ENCODE measurements around the gene VPS4B. TPM values are rescaled to one million over a fixed set of nuclear protein-coding genes. Genes with fewer than 3 reads are reported as not detected.
"Not testable (repeated sequence)": the region's sequence is repeated elsewhere in the genome, so short reads cannot be mapped to it uniquely, and the experiment has no call there.

The VPS4B gene
- total RNA-seq, 1 donor from 2014 or later: 41.4 TPM

DNA sequence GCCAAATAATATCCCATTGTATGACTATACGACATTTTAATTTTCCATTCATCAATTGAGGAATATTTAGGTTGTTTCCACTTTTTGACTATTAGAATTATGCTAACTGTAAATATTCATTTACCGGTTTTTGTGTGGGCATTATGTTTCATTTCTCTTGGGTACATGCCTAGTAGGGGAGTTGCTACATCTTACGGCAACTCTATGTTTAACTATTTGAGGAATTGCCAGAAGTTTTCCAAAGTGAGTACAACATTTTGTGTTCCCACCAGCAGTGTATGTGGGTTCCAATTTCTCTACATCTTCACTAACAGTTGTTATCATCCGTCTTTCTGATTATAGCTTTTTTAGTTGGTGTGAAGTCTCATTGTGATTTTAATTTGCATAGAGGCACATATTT is 53.7 kb downstream of the VPS4B start:
- H3K36me3 Mint-ChIP-seq: peaks cover 4% of the 10 kb centered on the region
- H3K9me3 Mint-ChIP-seq: peaks cover 9% of the 10 kb centered on the region
- H3K27ac Mint-ChIP-seq: peak overlapping the region; percentile 48
- no peak for DNase-seq (ENCODE audit: low spot score in 2 of 2, unreplicated experiment in 2 of 2)
- H3K4me1 Mint-ChIP-seq: peaks cover 23% of the 10 kb centered on the region
- TF ChIP-seq, protein P1, sequence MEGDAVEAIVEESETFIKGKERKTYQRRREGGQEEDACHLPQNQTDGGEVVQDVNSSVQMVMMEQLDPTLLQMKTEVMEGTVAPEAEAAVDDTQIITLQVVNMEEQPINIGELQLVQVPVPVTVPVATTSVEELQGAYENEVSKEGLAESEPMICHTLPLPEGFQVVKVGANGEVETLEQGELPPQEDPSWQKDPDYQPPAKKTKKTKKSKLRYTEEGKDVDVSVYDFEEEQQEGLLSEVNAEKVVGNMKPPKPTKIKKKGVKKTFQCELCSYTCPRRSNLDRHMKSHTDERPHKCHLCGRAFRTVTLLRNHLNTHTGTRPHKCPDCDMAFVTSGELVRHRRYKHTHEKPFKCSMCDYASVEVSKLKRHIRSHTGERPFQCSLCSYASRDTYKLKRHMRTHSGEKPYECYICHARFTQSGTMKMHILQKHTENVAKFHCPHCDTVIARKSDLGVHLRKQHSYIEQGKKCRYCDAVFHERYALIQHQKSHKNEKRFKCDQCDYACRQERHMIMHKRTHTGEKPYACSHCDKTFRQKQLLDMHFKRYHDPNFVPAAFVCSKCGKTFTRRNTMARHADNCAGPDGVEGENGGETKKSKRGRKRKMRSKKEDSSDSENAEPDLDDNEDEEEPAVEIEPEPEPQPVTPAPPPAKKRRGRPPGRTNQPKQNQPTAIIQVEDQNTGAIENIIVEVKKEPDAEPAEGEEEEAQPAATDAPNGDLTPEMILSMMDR (IDR thresholded peaks at IDR 0.05; ENCODE audit: unreplicated experiment): no peak
- peak overlapping the region; percentile 86 for H3K4me3 Mint-ChIP-seq
- H3K27me3 Mint-ChIP-seq (ENCODE audit: low read depth): no peaks in the 10 kb centered on the region

DNA sequence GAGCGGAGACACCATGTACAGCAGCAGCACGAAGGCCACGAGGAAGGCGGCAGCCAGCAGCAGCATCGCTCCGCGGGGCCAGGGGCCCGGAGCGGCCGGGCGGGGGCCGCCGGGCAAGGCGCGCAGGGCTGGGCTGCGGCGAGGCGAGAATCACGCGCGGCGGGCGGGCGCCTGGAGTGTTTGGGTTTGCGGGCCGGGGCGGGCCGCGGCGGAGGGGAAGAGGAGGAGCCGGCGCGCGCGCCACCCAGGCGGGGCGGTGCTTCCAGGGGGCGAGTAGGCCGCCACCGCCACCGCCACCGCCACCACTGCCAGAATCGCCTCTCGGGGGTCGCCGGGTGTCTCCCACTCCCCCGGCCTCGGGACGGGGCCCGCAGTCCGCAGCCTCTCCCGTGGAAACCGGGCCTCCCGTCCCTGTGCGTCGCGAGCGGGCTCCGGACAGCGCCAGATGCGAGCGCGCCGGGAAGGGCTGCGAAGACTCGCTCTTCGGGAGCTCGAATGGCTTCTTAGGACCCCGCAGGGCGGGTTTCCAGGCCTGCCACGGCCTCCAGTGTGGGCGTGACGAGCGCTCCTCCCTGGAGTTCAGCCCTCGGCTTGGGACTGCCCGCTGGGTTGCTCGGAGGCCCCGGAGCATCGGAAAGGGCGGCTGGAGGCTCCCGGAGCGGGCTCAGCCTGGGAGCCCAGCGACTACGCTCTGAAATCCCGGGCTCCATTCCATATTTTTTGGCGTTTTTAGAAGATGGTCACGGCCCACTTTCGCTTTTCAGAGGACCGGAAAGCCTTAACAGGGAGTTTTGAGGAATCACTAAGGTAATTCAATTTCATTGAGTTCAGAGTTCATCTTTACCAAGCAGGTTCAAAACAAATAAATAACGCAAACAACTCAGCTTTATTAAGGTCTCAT is 55.0 kb downstream of the VPS4B start, which contains the start of gene KDSR:
Gene KDSR (minus strand): TSS at position 154 of the 901 bp plus-strand sequence. CDS start 88 bp downstream, at position 66.
- Mint-ChIP-seq H3K4me3 (peak within 1 kb of the TSS; percentile 93), H3K27me3 (ENCODE audit: low read depth) (no peaks in the 10 kb centered on the region), H3K36me3 (peaks cover 10% of the 10 kb centered on the region), H3K27ac (peak within 1 kb of the TSS; percentile 93), H3K9me3 (peaks cover 9% of the 10 kb centered on the region), H3K4me1 (peaks cover 23% of the 10 kb centered on the region)
- TF ChIP-seq, protein P1 (IDR thresholded peaks at IDR 0.05; ENCODE audit: unreplicated experiment): no peak
- DNase-seq (ENCODE audit: low spot score in 2 of 2, unreplicated experiment in 2 of 2): peak; percentile 85 to 93

DNA sequence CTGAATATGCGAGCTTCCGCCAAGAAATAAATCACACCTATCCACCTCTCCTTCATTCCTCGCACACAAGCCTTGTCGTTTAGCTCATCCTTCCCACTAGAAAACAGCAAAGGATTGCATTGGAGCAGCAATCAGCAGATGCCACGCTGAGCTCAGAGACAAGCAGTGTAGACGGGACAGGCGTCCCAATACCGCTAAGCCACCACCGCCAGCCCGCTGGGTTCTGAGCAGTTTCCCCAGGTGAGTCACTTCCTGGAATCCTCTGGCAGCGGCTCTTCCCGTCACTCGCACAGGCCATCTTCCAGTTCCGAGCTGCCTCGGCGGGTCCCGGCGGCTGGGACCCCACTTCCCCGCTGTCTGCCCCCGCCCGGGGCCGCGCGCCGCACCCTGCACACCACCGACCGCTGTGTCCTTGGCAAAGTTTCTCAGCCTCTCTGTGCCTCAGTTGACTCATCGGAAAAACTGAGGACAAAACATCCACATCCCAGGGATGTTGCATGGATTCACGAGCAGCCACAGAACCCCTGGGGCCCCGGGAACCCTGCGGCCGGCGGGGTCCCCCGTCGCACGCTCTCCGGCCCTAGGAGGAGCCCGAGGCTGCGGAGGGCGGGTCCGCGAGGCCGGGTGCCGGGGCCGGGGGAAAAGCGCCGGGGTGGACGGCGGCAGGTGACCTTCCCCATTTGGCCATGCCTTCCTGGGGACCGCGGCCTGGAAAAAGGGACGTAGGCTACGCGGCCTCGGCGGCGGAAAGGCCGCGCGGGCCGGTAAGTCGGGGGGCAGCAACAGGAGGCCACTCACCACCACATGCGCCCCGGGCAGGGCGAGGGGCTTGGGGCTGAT is 55.8 kb downstream of the VPS4B start:
- Mint-ChIP-seq H3K4me1 (peaks cover 23% of the 10 kb centered on the region), H3K27ac (peak overlapping the region; percentile 93), H3K27me3 (ENCODE audit: low read depth) (no peaks in the 10 kb centered on the region), H3K9me3 (peaks cover 9% of the 10 kb centered on the region), H3K36me3 (peaks cover 15% of the 10 kb centered on the region), H3K4me3 (peak overlapping the region; percentile 93)
- TF ChIP-seq, protein P1 (IDR thresholded peaks at IDR 0.05; ENCODE audit: unreplicated experiment): no peak
- peak; percentile 23 to 55 for DNase-seq (ENCODE audit: low spot score in 2 of 2, unreplicated experiment in 2 of 2)

DNA sequence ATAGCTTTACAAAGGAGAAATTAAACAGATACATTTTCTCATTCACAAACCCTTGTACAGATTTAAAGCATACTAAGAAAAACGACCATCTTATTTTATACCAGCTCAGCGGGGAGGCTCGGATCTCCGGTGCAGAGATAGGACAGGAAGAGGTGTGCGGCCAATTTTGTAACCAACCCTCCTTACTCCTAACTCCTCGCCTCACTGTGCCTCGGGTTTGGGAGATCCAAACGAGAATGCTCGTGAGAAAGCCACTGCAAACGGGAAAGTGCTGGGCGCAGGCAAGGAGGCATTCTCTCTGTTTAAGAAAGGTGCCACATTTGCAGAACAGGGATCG is 56.4 kb downstream of the VPS4B start:
- Mint-ChIP-seq H3K4me3 (peak overlapping the region; percentile 93), H3K27me3 (ENCODE audit: low read depth) (no peaks in the 10 kb centered on the region), H3K4me1 (peaks cover 23% of the 10 kb centered on the region), H3K9me3 (peaks cover 9% of the 10 kb centered on the region), H3K27ac (peak overlapping the region; percentile 93), H3K36me3 (peaks cover 15% of the 10 kb centered on the region)
- DNase-seq (ENCODE audit: low spot score in 2 of 2, unreplicated experiment in 2 of 2): no peak
- TF ChIP-seq, protein P1 (IDR thresholded peaks at IDR 0.05; ENCODE audit: unreplicated experiment): no peak

DNA sequence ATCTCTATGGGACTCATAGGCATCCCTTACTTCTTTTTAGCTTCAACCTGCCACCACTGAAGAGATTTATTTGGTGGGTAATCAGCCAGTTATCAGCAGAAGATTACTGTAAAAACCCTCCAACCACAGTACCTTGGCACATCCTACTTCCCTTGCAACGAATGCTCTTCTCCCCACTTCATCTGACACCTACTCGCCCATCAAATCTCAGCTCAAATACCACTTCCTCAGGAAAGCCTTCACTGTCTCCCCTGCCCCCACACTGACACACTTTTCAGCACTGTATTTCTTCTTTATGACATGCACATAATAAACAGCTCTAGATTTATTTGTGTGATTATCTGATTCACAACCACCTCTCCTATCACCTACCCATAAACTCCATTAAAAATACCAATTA is 58.3 kb downstream of the VPS4B start:
- Mint-ChIP-seq H3K36me3 (peaks cover 17% of the 10 kb centered on the region), H3K4me3 (no peak overlapping the region), H3K27me3 (ENCODE audit: low read depth) (no peaks in the 10 kb centered on the region), H3K4me1 (peaks cover 23% of the 10 kb centered on the region), H3K9me3 (peaks cover 3% of the 10 kb centered on the region), H3K27ac (no peak overlapping the region)
- TF ChIP-seq, protein P1 (IDR thresholded peaks at IDR 0.05; ENCODE audit: unreplicated experiment): no peak
- no peak for DNase-seq (ENCODE audit: low spot score in 2 of 2, unreplicated experiment in 2 of 2)

DNA sequence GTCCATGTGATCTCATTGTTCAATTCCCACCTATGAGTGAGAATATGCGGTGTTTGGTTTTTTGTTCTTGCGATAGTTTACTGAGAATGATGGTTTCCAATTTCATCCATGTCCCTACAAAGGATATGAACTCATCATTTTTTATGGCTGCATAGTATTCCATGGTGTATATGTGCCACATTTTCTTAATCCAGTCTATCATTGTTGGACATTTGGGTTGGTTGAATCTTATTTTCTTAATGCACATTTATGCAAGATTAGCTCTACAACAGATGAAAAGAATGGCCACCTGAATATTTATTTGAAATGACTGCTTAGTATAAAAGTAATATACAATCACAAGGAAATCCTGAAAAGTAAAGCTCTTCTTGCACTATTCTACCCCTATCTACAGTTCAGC is 58.9 kb downstream of the VPS4B start:
- H3K27ac Mint-ChIP-seq; H3K27me3 Mint-ChIP-seq (ENCODE audit: low read depth); H3K9me3 Mint-ChIP-seq; H3K4me3 Mint-ChIP-seq; DNase-seq (ENCODE audit: low spot score in 2 of 2, unreplicated experiment in 2 of 2): not testable (repeated sequence)
- H3K4me1 Mint-ChIP-seq: peaks cover 23% of the 10 kb centered on the region
- peaks cover 17% of the 10 kb centered on the region for H3K36me3 Mint-ChIP-seq

Measured in mesothelial cell of epicardium (in vitro differentiated cells).